Pancreas (tissue), 10 donors: Measurements from ENCODE around the gene MYO3A. TPM values are rescaled to one million over a fixed set of nuclear protein-coding genes. Genes with fewer than 3 reads are reported as not detected.

Experiments
- ATAC-seq, 4 donors: fragments of 200-7000 bp; cut with Tn5 transposase; one replicate each; pipeline versions ENCODE4 v1.8.0 to v1.9.1; 2020; ENCODE audit warnings: mild to moderate bottlenecking in 4 of 4, moderate library complexity in 4 of 4
- DNase-seq, 6 donors: peaks; one replicate each; pipeline ENCODE4 v3.0.0-alpha.2; 2020
- FAIRE-seq: peaks from 2 replicates; lab custom pipeline; 2012; peaks lifted over from hg19 to GRCh38; lab: Jason Lieb, UNC
- H3K27ac ChIP-seq, 4 donors: fragments of 200-600 bp; sonication (generic); 1 replicate in 3 of 4; 2 replicates in 1 of 4; pipeline versions ENCODE4 v1.5.0 to v1.8.0; 2020
- H3K27me3 ChIP-seq, 4 donors: fragments of 200-600 bp; one replicate each; pipeline ENCODE4 v1.8.0; 2021
- H3K36me3 ChIP-seq, 3 donors: fragments of 200-600 bp; sonication (generic) in 1 of 3; one replicate each; pipeline versions ENCODE4 v1.5.0 to v1.8.0; 2020 to 2021
- H3K4me1 ChIP-seq, 3 donors: fragments of 200-600 bp; one replicate each; pipeline ENCODE4 v1.8.0; 2021
- H3K4me3 ChIP-seq, 4 donors: fragments of 200-600 bp; sonication (generic) in 2 of 4; one replicate each; pipeline versions ENCODE4 v1.5.0 to v1.8.0; 2020 to 2021
- H3K9me3 ChIP-seq, 4 donors: fragments of 200-600 bp; one replicate each; pipeline ENCODE4 v1.8.0; 2021
- WGBS, 2 donors: extraction: QIAGEN DNeasy Blood & Tissue Kit; methylation state at CpG; one replicate each; pipeline ENCODE4 v1.1.7; 2013; 5-methylcytosine and 5-hydroxymethylcytosine counted together
- intact Hi-C, 3 donors: fragments of 100-400 bp; cut with DNase I; formaldehyde crosslinking; loops; one replicate each; pipeline versions ENCODE4 v1.11.1 to v1.14.2; 2022
- polyA plus RNA-seq, 2 donors: library from polyadenylated mRNA; stranded (reverse); fragments of 200-250 nt; gene quantifications; one replicate each; pipeline ENCODE4 v1.2.3, GENCODE V29; 2013
- total RNA-seq, 6 donors: library from RNA; stranded (reverse); fragmentation: NEBNext Ultra II Directional in 4 of 6; extraction: Animal tissue kit (Norgen Biotek cat#: 25700) in 4 of 6; gene quantifications; one replicate each; pipeline versions ENCODE4 v1.2.1 to v1.2.4, GENCODE V29; 2021 to 2023
- TF ChIP-seq, protein P1 (sequence below), 4 donors: fragments of 200-600 bp; sonication (generic) in 3 of 4; IDR thresholded peaks; one replicate each; pipeline versions ENCODE4 v1.5.0 to v1.8.0; 2021; ENCODE audit warnings: antibody characterized with exemption in 4 of 4
- donor health status: healthy with polysubstance abuse.
- donor health status: DM: no; HTN: no; CAD: no; lungs with moderate emphysema.
- donor health status: DM: no; HTN: no; CAD: no.
- donor health status: control.
- donor health status: control.
- donor health status: Bipolar disorder and iron deficiency.
- donor health status: DM: yes; HTN: yes; CAD: no.
- donor health status: DM: no; HTN: no; CAD: no.
- donor health status: DM: no; HTN: no; CAD: no.
- donor health status: DM: yes; HTN: yes; CAD: no.

Gene MYO3A
- total and polyA plus RNA-seq, 8 donors: 0.85 to 14.3 (median 1.9) TPM

DNA sequence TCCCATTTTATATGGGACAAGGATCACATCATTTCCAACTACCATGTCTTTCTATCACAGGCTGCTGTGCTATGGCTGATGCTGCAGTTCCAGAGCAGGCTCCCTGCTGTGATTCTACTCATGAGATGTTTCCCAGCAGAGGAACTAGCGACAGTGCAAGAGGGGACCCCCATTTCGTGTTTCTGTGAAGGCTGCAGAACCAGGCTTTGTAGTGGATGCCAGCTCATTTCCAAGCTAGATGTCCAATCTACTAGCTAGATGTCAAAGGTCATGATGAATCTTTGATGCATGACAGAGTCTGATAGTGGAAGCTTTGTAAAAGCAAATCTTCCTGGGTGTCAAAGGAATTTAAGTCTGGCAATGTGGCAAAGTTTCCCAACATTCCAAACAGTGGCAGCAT lies 21.2 kb upstream of the MYO3A start:
- Histone ChIP-seq H3K36me3 (no peaks in the 10 kb centered on the region), H3K27ac (no peak overlapping the region), H3K4me3 (no peak overlapping the region), H3K27me3 (no peaks in the 10 kb centered on the region), H3K9me3 (no peaks in the 10 kb centered on the region), H3K4me1 (no peaks in the 10 kb centered on the region)
- no peak for ATAC-seq
- TF ChIP-seq, protein P1, sequence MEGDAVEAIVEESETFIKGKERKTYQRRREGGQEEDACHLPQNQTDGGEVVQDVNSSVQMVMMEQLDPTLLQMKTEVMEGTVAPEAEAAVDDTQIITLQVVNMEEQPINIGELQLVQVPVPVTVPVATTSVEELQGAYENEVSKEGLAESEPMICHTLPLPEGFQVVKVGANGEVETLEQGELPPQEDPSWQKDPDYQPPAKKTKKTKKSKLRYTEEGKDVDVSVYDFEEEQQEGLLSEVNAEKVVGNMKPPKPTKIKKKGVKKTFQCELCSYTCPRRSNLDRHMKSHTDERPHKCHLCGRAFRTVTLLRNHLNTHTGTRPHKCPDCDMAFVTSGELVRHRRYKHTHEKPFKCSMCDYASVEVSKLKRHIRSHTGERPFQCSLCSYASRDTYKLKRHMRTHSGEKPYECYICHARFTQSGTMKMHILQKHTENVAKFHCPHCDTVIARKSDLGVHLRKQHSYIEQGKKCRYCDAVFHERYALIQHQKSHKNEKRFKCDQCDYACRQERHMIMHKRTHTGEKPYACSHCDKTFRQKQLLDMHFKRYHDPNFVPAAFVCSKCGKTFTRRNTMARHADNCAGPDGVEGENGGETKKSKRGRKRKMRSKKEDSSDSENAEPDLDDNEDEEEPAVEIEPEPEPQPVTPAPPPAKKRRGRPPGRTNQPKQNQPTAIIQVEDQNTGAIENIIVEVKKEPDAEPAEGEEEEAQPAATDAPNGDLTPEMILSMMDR (IDR thresholded peaks at IDR 0.05): no peak
- FAIRE-seq: no peak
- 18 to 28% methylated on average over 2 of the region's 2 CpGs for WGBS, 2 donors
- DNase-seq: no peak
- intact Hi-C loops: no loop called here

DNA sequence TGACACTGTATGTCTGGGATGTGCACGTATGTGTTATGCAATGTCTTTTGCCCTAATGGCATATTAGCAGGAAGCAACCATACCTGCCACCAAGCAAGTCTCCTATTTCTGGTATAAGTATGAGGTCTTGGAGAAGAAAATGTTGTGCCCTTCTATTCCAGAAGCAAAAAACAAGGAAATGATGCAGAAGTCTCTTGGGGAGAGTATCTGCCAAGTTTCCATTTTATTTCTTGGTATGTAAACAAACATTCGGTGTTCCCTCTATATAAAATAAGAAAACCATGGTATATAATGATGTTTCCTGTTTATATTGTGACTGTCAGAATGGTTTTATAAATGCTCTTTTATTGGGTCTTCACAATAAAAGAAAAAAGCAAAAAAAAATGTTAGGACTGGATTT lies 19.3 kb upstream of the MYO3A start:
- ATAC-seq (no peak), FAIRE-seq (no peak), DNase-seq (no peak)
- no peak overlapping the region for H3K4me3 ChIP-seq
- TF ChIP-seq, protein P1 (IDR thresholded peaks at IDR 0.05): no peak
- peaks cover 0 to under 1% (median 0%) of the 10 kb centered on the region in 4 donors for H3K27me3 ChIP-seq
- 47 to 57% methylated on average over 2 of the region's 2 CpGs for WGBS, 2 donors
- H3K36me3 ChIP-seq: no peaks in the 10 kb centered on the region
- no peaks in the 10 kb centered on the region for H3K9me3 ChIP-seq
- H3K27ac ChIP-seq: no peak overlapping the region
- intact Hi-C loops: no loop called here
- no peaks in the 10 kb centered on the region for H3K4me1 ChIP-seq

DNA sequence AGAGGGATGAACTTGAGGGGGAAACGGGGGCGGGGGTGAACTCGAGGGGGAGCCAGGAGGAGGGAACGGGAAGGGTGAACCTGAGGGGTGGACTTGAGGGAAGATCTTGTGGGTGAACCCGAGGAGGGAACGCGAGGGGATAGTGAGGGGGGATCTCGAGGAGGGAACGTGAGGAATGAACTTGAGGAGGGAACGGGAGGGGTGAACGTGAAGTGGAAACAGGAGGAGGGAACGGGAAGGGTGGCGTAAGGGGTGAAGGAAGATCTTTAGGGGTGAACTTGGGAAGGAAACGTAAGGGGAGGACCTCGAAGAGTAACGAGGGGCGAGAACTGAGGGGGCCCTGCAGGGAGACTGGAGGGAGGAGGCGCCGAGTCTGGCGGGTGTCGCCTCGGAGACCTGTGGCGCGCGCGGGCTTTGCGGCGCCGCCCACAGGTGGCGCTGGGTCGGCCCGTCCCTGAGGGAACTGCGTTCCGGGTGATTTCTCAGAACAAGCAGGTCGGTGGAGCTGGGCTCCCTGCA lies 651 bp downstream of the MYO3A start:
- FAIRE-seq (no peak), ATAC-seq (peak; percentile 79 to 93 (median 91)), DNase-seq (peak; percentile 20 to 81 (median 32))
- intact Hi-C loops: no loop called here
- WGBS, 2 donors: 1% methylated on average over 35 of the region's 35 CpGs
- Histone ChIP-seq H3K4me1 (peaks cover 0 to 7% (median 0%) of the 10 kb centered on the region in 3 donors), H3K4me3 (peak overlapping the region; percentile 19 to 43 (median 30)), H3K27me3 (peaks cover 0 to 15% (median 4%) of the 10 kb centered on the region in 4 donors), H3K36me3 (no peaks in the 10 kb centered on the region), H3K27ac (peak overlapping the region in 1 of 4 donors; percentile 23), H3K9me3 (no peaks in the 10 kb centered on the region)
- TF ChIP-seq, protein P1 (IDR thresholded peaks at IDR 0.05): peak in 3 of 4 donors; percentile 16 to 49 (median 28)

DNA sequence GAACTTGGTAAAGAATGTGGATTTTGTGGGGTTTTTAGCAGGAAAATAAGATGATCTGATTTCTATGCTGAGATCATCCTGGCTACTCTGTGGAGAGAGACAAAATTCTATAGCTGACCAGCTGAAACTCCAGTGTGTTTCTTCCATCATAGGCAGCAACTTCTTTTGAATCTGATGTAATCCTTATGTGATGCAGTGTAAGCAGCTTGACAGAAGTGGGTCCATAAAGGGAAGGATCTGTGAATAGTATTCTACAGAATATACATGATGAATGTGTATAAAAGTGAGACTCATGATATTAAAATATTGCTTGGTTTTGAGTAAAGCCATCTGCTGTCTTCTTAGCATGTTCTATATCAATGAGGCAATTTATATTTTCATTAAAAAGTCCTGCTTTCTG lies 4.4 kb downstream of the MYO3A start:
- H3K9me3 ChIP-seq: no peaks in the 10 kb centered on the region
- intact Hi-C loops: no loop called here

DNA sequence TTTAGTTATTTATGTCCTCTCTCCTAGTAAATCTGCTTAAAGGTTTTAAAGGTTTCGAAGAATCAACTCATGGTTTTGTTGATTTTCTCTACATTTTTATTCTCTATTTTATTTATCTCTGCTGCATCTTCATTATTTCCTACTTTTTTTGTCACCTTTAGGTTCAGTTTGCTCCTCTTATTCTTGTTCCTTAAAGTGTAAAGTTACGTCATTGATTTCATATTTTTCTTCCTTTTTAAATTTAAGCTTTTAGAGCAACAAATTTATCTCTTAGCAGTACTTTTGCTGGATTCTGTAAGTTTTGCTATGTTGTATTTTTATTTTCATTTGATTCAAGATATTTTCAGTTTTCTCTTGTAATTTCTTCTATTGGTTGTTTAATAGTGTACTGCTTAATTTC lies 10.7 kb downstream of the MYO3A start:
- intact Hi-C loops: no loop called here
- Histone ChIP-seq H3K4me1 (no peaks in the 10 kb centered on the region), H3K27ac (no peak overlapping the region), H3K9me3 (no peaks in the 10 kb centered on the region), H3K36me3 (no peaks in the 10 kb centered on the region), H3K27me3 (peaks cover 0 to 8% (median under 1%) of the 10 kb centered on the region in 4 donors), H3K4me3 (no peak overlapping the region)
- FAIRE-seq (no peak), ATAC-seq (no peak), DNase-seq (no peak)
- TF ChIP-seq, protein P1 (IDR thresholded peaks at IDR 0.05): no peak
- WGBS, 2 donors: 83 to 87% methylated on average over 2 of the region's 2 CpGs

More for the DNA sequence above, 4.4 kb downstream of the MYO3A start:
- H3K27ac ChIP-seq: no peak overlapping the region
- peaks cover 0 to 7% (median 0%) of the 10 kb centered on the region in 3 donors for H3K4me1 ChIP-seq
- DNase-seq (no peak), FAIRE-seq (no peak), ATAC-seq (no peak)
- H3K27me3 ChIP-seq: peaks cover 0 to 18% (median 8%) of the 10 kb centered on the region in 4 donors
- no peaks in the 10 kb centered on the region for H3K36me3 ChIP-seq
- TF ChIP-seq, protein P1 (IDR thresholded peaks at IDR 0.05): no peak
- no peak overlapping the region for H3K4me3 ChIP-seq
